NCI-H146 (cell line): Measurements from ENCODE around the gene RABGAP1L.
A peak's percentile ranks its signal among the peaks of the same experiment; 100 is the strongest.
"Not testable (repeated sequence)": the region's sequence is repeated elsewhere in the genome, so short reads cannot be mapped to it uniquely, and the experiment has no call there.

Experiments used
- DNase-seq: peaks from one replicate; lab custom pipeline; 2025; lab: John Stamatoyannopoulos, UW

The RABGAP1L gene

GRCh38 chr1:174243451-174244000, 84.2 kb downstream of the RABGAP1L start:
- no peak for DNase-seq

- no peak for DNase-seq
Observed at GRCh38 chr1:174244017-174244416, 84.7 kb downstream of the RABGAP1L start.

DNA sequence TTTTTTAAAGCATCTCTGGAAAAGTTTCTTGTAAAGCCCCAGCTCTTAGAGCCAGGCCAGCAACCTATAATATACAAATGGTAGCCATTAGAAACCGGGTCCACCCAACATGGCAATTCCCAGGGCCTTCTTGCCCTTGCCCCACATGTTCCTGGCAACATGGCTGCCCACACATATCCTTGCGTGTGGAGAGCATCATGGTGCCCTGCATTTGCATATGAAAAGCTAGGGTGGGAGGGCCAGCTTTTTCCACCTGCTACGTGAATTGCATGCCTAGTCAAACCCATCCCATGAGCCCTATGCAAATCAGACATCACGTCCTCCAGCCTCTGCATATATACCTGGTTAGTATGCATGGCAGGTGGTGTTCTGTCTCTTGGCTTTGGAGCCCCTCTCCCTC, 88.2 kb downstream of the RABGAP1L start:
- peak; percentile 32 for DNase-seq

DNA sequence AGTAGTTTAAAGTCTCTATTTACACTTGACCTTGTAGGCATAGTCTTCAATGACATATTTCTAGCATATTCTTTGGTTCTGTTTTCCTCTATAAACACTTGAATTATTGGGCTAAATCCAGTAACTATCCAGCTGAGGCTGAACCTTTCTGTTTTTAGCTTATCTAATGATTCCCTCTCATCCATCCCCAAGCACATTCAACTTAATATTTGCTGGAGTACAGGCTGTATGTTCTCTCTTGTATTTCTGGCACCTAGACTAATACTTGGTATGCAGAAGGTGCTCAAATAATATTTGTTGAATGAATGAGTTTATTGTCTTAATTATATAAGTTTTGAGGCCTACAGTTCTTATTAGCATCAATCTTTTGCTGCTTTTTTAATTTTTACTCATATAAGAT, 88.7 kb downstream of the RABGAP1L start:
- DNase-seq = no peak

DNA sequence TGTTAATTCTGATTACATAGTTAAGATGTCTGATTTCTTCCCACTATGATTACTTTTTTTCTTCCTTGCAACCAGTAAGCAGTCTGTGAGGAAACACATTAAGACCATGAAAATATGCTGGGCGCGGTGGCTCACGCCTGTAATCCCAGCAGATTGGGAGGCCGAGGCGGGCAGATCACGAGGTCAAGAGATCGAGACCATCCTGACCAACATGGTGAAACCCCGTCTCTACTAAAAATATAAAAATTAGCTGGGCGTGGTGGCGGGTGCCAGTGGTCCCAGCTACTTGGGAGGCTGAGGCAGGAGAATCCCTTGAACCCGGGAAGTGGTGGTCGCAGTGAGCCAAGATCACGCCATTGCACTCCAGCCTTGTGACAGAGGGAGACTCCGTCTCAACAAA, 97.1 kb downstream of the RABGAP1L start:
- not testable (repeated sequence) for DNase-seq

- peak; percentile 36 for DNase-seq
Observed at GRCh38 chr1:174258148-174258550, 98.8 kb downstream of the RABGAP1L start.

GRCh38 chr1:174262349-174263241, 103.3 kb downstream of the RABGAP1L start:
- DNase-seq = peak; percentile 40

GRCh38 chr1:174265282-174265681, 106.0 kb downstream of the RABGAP1L start:
- no peak for DNase-seq

GRCh38 chr1:174266476-174266875, 107.2 kb downstream of the RABGAP1L start:
- no peak for DNase-seq

GRCh38 chr1:174266991-174267612, 107.8 kb downstream of the RABGAP1L start:
- DNase-seq = no peak

GRCh38 chr1:174269989-174270651, 110.8 kb downstream of the RABGAP1L start:
- no peak for DNase-seq

- no peak for DNase-seq
Observed at GRCh38 chr1:174273190-174273589, 113.9 kb downstream of the RABGAP1L start.

DNA sequence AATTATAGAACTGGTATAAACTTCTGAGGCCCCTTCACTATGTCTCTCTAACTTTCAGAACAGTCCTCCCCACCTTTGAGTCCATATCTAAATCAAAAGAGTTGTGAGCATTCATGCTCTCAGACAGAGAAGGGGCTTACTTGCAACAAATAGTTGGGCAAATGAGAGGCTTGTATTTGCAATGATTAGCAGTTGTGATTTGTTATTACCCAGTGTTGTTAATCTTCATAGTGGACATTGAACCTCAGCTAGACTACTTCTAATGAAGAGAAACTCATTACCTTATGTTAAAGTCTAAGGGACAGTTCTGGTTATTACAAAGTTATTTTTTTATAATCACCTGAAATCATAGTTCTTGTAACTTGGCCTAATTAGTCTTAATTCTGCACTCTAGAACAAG, 114.5 kb downstream of the RABGAP1L start:
- no peak for DNase-seq

DNA sequence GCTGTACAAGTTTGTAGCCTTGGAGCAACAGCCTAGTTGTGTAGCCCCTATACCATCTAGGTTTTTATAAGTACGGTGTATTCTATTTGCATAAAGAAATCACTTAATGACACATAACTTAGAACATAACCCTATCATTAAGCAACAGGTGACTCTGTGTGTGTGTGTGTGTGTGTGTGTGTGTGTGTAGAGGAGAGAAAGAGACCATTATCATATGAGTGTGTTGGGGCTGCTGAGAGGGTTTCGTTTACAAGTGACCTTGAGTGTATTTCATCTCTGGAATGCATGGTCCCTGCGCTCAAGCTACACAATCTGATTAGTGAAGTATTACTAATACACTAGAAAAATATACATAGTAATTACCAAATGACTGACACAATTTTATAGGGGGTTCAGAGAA, 115.1 kb downstream of the RABGAP1L start:
- DNase-seq = no peak

- DNase-seq = no peak
Observed at GRCh38 chr1:174274884-174275283, 115.6 kb downstream of the RABGAP1L start.

DNA sequence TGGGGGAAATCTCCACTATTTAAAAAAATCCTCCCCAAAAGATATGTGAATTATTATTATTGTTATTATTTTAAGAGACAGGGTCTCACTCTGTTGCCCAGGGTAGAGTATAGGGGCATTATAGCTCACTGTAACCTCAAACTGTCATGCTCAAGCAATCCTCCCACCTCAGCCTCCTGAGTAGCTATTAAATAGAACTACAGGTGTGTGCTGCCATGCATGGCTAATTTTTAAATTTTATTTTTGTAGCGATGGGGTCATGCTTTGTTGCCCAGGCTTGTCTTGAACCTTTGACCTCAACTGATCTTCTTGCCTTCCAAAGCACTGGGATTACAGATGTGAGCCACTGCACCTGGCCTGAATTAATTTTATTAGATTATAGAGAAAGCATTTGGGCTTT, 116.8 kb downstream of the RABGAP1L start:
- DNase-seq = no peak

DNA sequence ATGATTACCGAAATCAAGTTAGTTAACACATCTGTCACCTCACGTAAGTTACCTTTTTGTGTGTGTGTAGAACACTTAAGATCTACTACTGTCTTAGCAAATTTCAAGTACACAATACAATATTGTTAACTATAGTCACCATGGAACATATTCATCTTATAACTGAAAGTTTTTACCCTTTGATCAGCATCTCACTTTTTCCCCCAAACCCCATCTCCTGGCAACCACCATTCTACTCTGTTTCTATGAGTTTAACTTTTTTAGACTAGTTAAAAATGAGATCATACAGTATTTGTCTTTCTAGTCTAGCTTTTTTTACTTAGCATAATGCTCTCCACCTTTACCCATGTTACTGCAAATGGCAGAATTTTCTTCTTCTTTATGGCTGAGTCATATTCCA, 124.7 kb downstream of the RABGAP1L start:
- DNase-seq = no peak

DNA sequence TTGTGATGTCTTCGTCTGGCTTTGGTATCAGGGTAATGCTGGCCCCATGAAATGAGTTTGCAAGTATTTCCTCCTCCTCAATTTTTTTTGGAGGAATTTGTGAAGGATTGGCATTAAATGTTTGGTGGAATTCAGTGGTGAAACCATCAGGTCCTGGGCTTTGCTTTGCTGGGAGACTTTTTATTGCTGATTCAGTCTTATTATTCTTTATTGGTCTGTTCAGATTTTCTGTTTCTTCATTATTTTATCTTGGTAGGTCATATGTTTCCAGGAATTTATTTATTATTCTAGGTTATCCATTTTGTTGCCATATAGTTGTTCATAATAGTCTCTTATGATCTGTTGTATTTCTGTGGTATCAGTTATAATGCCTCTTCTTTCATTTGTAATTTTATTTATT, 126.7 kb downstream of the RABGAP1L start:
- DNase-seq = no peak

GRCh38 chr1:174289644-174290310, 130.5 kb downstream of the RABGAP1L start:
- DNase-seq = no peak

DNA sequence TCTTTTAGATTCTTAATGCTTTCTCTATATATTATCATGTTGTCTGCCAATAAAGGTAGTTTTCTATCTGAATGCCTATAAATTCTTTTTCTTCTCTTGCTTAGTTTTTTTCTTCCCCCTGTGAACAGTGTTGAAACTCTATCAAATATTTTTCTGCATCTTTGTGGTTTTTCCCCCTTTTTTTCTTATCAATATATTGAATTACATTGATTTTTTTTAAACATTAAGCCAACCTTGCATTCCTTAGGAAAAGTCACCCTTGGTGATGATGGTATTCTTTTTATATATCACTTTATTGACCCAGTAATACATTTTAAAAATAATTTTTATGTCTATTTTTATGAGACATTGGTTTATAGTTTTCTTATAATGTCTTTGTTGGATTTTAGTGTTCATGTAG, 131.7 kb downstream of the RABGAP1L start:
- no peak for DNase-seq

DNA sequence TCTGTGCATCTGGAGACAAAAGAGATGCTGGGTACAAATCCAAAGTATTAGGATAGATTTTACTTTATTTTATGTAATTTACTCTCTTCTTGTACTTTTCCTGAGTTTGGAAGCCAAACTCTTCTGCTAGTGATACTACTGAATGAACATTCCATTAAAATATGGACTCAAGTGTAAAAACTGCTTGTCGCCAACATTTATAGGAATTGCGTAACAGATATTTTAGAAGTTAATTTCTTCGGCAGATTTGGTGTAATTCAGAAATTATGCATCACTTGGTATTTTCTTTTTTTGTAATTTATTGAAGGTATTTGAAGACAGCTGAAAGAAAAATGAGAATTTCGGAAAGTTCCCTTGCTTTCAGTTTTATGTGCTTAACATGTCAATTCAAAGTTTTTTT, 137.0 kb downstream of the RABGAP1L start:
- DNase-seq = no peak

DNA sequence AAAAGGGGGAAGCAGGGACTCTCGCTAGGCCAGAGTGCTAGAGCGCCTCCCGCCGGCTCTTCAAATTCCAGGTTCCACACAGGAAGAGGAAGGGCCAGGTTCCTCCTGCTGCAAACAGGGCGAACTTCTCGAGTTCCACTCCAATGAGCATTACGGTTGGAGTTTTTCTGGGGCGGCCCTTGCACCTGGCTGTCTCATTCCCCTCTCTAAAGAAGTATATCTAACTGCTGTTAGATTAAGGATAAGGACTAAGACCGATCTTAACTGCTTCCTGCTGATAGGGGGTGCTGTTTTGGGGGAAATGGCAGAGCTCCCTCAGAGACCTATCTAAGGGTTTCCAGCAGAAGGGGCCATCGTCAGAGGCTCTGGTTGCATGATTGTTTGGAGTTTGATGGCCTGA, 138.0 kb downstream of the RABGAP1L start:
- DNase-seq = no peak
